ENCODE results near the gene RTBDN. TPM values are rescaled to one million over a fixed set of nuclear protein-coding genes. Genes with fewer than 3 reads are reported as not detected.

Gene RTBDN
- total RNA-seq, 2 experiments from 2014 or later = not detected

- Mint-ChIP-seq H3K36me3 (ENCODE audit: low read depth) (no peaks in the 10 kb centered on the region), H3K9me3 (no peaks in the 10 kb centered on the region), H3K27ac (no peak overlapping the region), H3K4me3 (peak overlapping the region; percentile 74), H3K4me1 (ENCODE audit: low read depth) (peaks cover 37% of the 10 kb centered on the region), H3K27me3 (no peaks in the 10 kb centered on the region)
- no peak for TF ChIP-seq CTCF (IDR thresholded peaks at IDR 0.05)
- Histone ChIP-seq H3K9me3 (ENCODE audit: control insufficient read depth in 1 of 2, insufficient read depth in 1 of 2, low read length in 2 of 2) (no peaks in the 10 kb centered on the region), H3K36me3 (ENCODE audit: insufficient read depth, low read length) (no peaks in the 10 kb centered on the region), H3K27ac (ENCODE audit: low read depth in 1 of 2, low read length in 2 of 2) (peak overlapping the region; percentile 91 to 98), H3K4me1 (ENCODE audit: insufficient read depth, low read length) (peaks cover 78% of the 10 kb centered on the region), H3K27me3 (ENCODE audit: control insufficient read depth in 1 of 2, insufficient read depth in 2 of 2, low read length in 2 of 2) (no peaks in the 10 kb centered on the region), H3K4me3 (ENCODE audit: low read length) (no peak overlapping the region)
- intact Hi-C loops (cut with DNase I, micrococcal nuclease) = loop anchor here in 1 of 2 experiments (2.0 to 10.0 kb wide), 2 partner anchors 151 to 369 kb away; partner anchors contain the start of genes CALR and FARSA
- peak in 4 of 14 experiments; percentile 26 to 61 (median 52) for DNase-seq
- ChIA-PET CTCF (interaction anchor here (1.8 kb wide), 1 partner anchor 9 kb away, joined by 14 read pairs; no protein-coding TSS in a partner anchor), POLR2A (interaction anchor here (1.3 to 3.9 kb wide), 2 partner anchors 9 to 10 kb away, joined by 3 to 348 read pairs; partner anchors contain the start of gene JUNB)
- ATAC-seq (ENCODE audit: poor library complexity) = no peak
These were observed 50.5 kb downstream of the RTBDN start for GRCh38 chr19:12783849-12784393.

- Mint-ChIP-seq H3K36me3 (ENCODE audit: low read depth) (no peaks in the 10 kb centered on the region), H3K27ac (no peak overlapping the region), H3K9me3 (no peaks in the 10 kb centered on the region), H3K4me1 (ENCODE audit: low read depth) (peaks cover 37% of the 10 kb centered on the region), H3K4me3 (peak overlapping the region; percentile 74), H3K27me3 (no peaks in the 10 kb centered on the region)
- ChIA-PET POLR2A (interaction anchor here (1.3 to 3.9 kb wide), 7 partner anchors 10 to 321 kb away, joined by 3 to 348 read pairs (median 4); partner anchors contain the start of genes JUNB, RNASEH2A and TRIR), CTCF (interaction anchor here (1.8 to 2.1 kb wide), 2 partner anchors 10 to 13 kb away, joined by 14 to 16 read pairs; no protein-coding TSS in a partner anchor)
- no peaks in the 10 kb centered on the region for H3K36me3 ChIP-seq (ENCODE audit: insufficient read depth, low read length)
- peak overlapping the region; percentile 61 for H3K4me3 ChIP-seq (ENCODE audit: low read length)
- TF ChIP-seq CTCF (IDR thresholded peaks at IDR 0.05) = no peak
- intact Hi-C loops (cut with DNase I, micrococcal nuclease) = loop anchor here in 1 of 2 experiments (2.0 to 10.0 kb wide), 2 partner anchors 151 to 369 kb away; partner anchors contain the start of genes CALR and FARSA
- H3K4me1 ChIP-seq (ENCODE audit: insufficient read depth, low read length) = peaks cover 78% of the 10 kb centered on the region
- no peaks in the 10 kb centered on the region for H3K9me3 ChIP-seq (ENCODE audit: control insufficient read depth in 1 of 2, insufficient read depth in 1 of 2, low read length in 2 of 2)
- peak overlapping the region; percentile 91 to 98 for H3K27ac ChIP-seq (ENCODE audit: low read depth in 1 of 2, low read length in 2 of 2)
- DNase-seq (peak in 3 of 14 experiments; percentile 19 to 56 (median 40)), ATAC-seq (ENCODE audit: poor library complexity) (no peak)
- H3K27me3 ChIP-seq (ENCODE audit: control insufficient read depth in 1 of 2, insufficient read depth in 2 of 2, low read length in 2 of 2) = no peaks in the 10 kb centered on the region
These were observed 51.0 kb downstream of the RTBDN start for GRCh38 chr19:12783291-12783848.

GRCh38 chr19:12782424-12783290 lies 51.7 kb downstream of the RTBDN start:
- CTCF ChIA-PET = interaction anchor here (0.7 to 2.1 kb wide), 6 partner anchors 9 to 183 kb away, joined by 3 to 16 read pairs (median 7); partner anchors contain the start of genes JUNB and SYCE2
- intact Hi-C loops (cut with DNase I, micrococcal nuclease) = loop anchor here (1.0 to 10.0 kb wide), 3 partner anchors 11 to 370 kb away; partner anchors contain the start of genes CALR (in 1 of the 2) and FARSA (in 1 of the 2)
- Mint-ChIP-seq H3K36me3 (ENCODE audit: low read depth) (no peaks in the 10 kb centered on the region), H3K4me3 (peak overlapping the region; percentile 92), H3K4me1 (ENCODE audit: low read depth) (peaks cover 39% of the 10 kb centered on the region), H3K27ac (no peak overlapping the region), H3K27me3 (no peaks in the 10 kb centered on the region), H3K9me3 (no peaks in the 10 kb centered on the region)
- DNase-seq (peak in 12 of 14 experiments; percentile 89 to 99 (median 94)), ATAC-seq (ENCODE audit: poor library complexity) (peak; percentile 54)
- POLR2A ChIA-PET = interaction anchor here (0.7 to 3.9 kb wide), 14 partner anchors 9 to 322 kb away, joined by 3 to 348 read pairs (median 4); partner anchors contain the start of genes CALR, JUNB, PRDX2 and RNASEH2A
- TF ChIP-seq CTCF (IDR thresholded peaks at IDR 0.05) = no peak
- no peaks in the 10 kb centered on the region for H3K27me3 ChIP-seq (ENCODE audit: control insufficient read depth in 1 of 2, insufficient read depth in 2 of 2, low read length in 2 of 2)
- peaks cover 83% of the 10 kb centered on the region for H3K4me1 ChIP-seq (ENCODE audit: insufficient read depth, low read length)
- H3K36me3 ChIP-seq (ENCODE audit: insufficient read depth, low read length) = no peaks in the 10 kb centered on the region
- H3K27ac ChIP-seq (ENCODE audit: low read depth in 1 of 2, low read length in 2 of 2) = peak overlapping the region; percentile 91 to 98
- peak overlapping the region; percentile 61 for H3K4me3 ChIP-seq (ENCODE audit: low read length)
- H3K9me3 ChIP-seq (ENCODE audit: control insufficient read depth in 1 of 2, insufficient read depth in 1 of 2, low read length in 2 of 2) = no peaks in the 10 kb centered on the region
